ENCODE measurements around the gene DAAM1. TPM values are rescaled to one million over a fixed set of nuclear protein-coding genes. Genes with fewer than 3 reads are reported as not detected.

DAAM1 gene
- total RNA-seq, 1 donor from 2014 or later = 146 TPM

GRCh38 chr14:59344016-59344415 lies 155.5 kb downstream of the DAAM1 start:
- Mint-ChIP-seq H3K4me1 (ENCODE audit: low read depth, unreplicated experiment) (peaks cover 2% of the 10 kb centered on the region), H3K4me3 (ENCODE audit: unreplicated experiment) (no peak overlapping the region), H3K9me3 (ENCODE audit: unreplicated experiment) (no peaks in the 10 kb centered on the region), H3K36me3 (ENCODE audit: unreplicated experiment) (peaks cover 5% of the 10 kb centered on the region), H3K27me3 (ENCODE audit: unreplicated experiment) (no peaks in the 10 kb centered on the region), H3K27ac (ENCODE audit: unreplicated experiment) (no peak overlapping the region)
- TF ChIP-seq, protein P1, sequence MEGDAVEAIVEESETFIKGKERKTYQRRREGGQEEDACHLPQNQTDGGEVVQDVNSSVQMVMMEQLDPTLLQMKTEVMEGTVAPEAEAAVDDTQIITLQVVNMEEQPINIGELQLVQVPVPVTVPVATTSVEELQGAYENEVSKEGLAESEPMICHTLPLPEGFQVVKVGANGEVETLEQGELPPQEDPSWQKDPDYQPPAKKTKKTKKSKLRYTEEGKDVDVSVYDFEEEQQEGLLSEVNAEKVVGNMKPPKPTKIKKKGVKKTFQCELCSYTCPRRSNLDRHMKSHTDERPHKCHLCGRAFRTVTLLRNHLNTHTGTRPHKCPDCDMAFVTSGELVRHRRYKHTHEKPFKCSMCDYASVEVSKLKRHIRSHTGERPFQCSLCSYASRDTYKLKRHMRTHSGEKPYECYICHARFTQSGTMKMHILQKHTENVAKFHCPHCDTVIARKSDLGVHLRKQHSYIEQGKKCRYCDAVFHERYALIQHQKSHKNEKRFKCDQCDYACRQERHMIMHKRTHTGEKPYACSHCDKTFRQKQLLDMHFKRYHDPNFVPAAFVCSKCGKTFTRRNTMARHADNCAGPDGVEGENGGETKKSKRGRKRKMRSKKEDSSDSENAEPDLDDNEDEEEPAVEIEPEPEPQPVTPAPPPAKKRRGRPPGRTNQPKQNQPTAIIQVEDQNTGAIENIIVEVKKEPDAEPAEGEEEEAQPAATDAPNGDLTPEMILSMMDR (IDR thresholded peaks at IDR 0.05; ENCODE audit: partially characterized antibody, unreplicated experiment) = no peak
- DNase-seq = no peak

GRCh38 chr14:59344691-59345455 lies 156.4 kb downstream of the DAAM1 start:
- Mint-ChIP-seq H3K4me3 (ENCODE audit: unreplicated experiment) (no peak overlapping the region), H3K4me1 (ENCODE audit: low read depth, unreplicated experiment) (peaks cover 2% of the 10 kb centered on the region), H3K27ac (ENCODE audit: unreplicated experiment) (no peak overlapping the region), H3K27me3 (ENCODE audit: unreplicated experiment) (no peaks in the 10 kb centered on the region), H3K9me3 (ENCODE audit: unreplicated experiment) (no peaks in the 10 kb centered on the region), H3K36me3 (ENCODE audit: unreplicated experiment) (peaks cover 5% of the 10 kb centered on the region)
- DNase-seq = no peak
- TF ChIP-seq, protein P1 (IDR thresholded peaks at IDR 0.05; ENCODE audit: partially characterized antibody, unreplicated experiment) = no peak

GRCh38 chr14:59346329-59346728 lies 157.9 kb downstream of the DAAM1 start:
- H3K9me3 Mint-ChIP-seq (ENCODE audit: unreplicated experiment) = no peaks in the 10 kb centered on the region
- TF ChIP-seq, protein P1 (IDR thresholded peaks at IDR 0.05; ENCODE audit: partially characterized antibody, unreplicated experiment) = no peak
- no peak overlapping the region for H3K27ac Mint-ChIP-seq (ENCODE audit: unreplicated experiment)
- no peak for DNase-seq
- H3K36me3 Mint-ChIP-seq (ENCODE audit: unreplicated experiment) = peaks cover 5% of the 10 kb centered on the region
- H3K4me3 Mint-ChIP-seq (ENCODE audit: unreplicated experiment) = no peak overlapping the region
- H3K27me3 Mint-ChIP-seq (ENCODE audit: unreplicated experiment) = no peaks in the 10 kb centered on the region
- peaks cover 2% of the 10 kb centered on the region for H3K4me1 Mint-ChIP-seq (ENCODE audit: low read depth, unreplicated experiment)

GRCh38 chr14:59346796-59347510 lies 158.5 kb downstream of the DAAM1 start:
- no peak for DNase-seq
- Mint-ChIP-seq H3K4me3 (ENCODE audit: unreplicated experiment) (no peak overlapping the region), H3K9me3 (ENCODE audit: unreplicated experiment) (no peaks in the 10 kb centered on the region), H3K36me3 (ENCODE audit: unreplicated experiment) (peaks cover 5% of the 10 kb centered on the region), H3K27ac (ENCODE audit: unreplicated experiment) (no peak overlapping the region), H3K27me3 (ENCODE audit: unreplicated experiment) (no peaks in the 10 kb centered on the region), H3K4me1 (ENCODE audit: low read depth, unreplicated experiment) (peaks cover 2% of the 10 kb centered on the region)
- TF ChIP-seq, protein P1 (IDR thresholded peaks at IDR 0.05; ENCODE audit: partially characterized antibody, unreplicated experiment) = no peak

- TF ChIP-seq, protein P1 (IDR thresholded peaks at IDR 0.05; ENCODE audit: partially characterized antibody, unreplicated experiment) = no peak
- DNase-seq = no peak
- peaks cover 2% of the 10 kb centered on the region for H3K4me1 Mint-ChIP-seq (ENCODE audit: low read depth, unreplicated experiment)
- no peak overlapping the region for H3K4me3 Mint-ChIP-seq (ENCODE audit: unreplicated experiment)
- H3K9me3 Mint-ChIP-seq (ENCODE audit: unreplicated experiment) = no peaks in the 10 kb centered on the region
- H3K36me3 Mint-ChIP-seq (ENCODE audit: unreplicated experiment) = peaks cover 5% of the 10 kb centered on the region
- no peak overlapping the region for H3K27ac Mint-ChIP-seq (ENCODE audit: unreplicated experiment)
- H3K27me3 Mint-ChIP-seq (ENCODE audit: unreplicated experiment) = no peaks in the 10 kb centered on the region
These were observed 159.0 kb downstream of the DAAM1 start for GRCh38 chr14:59347511-59347900.

Data from glutamatergic neuron (in vitro differentiated cells).